OCI-LY7 (cell line): ENCODE data around the gene PALLD. TPM values are rescaled to one million over a fixed set of nuclear protein-coding genes. Genes with fewer than 3 reads are reported as not detected.

Experiments used
- BruUV-seq: library from RNA; stranded (reverse); fragments of 400-500 nt; replicated peaks from 2 replicates; lab custom pipeline; 2021; lab: Mats Ljungman, UMichigan
- CTCF ChIA-PET: fragments of 300-600 bp; sonication (Branson Sonifier 250); formaldehyde crosslinking; loops from one replicate; lab custom pipeline; 2022; ENCODE audit warnings: antibody characterized with exemption; ENCODE audit not compliant: unreplicated experiment; lab: Charles Lee
- POLR2A ChIA-PET: fragments of 300-600 bp; sonication (Branson Sonifier 250); formaldehyde crosslinking; loops from one replicate; lab custom pipeline; 2022; ENCODE audit warnings: antibody characterized with exemption; lab: Charles Lee
- DNase-seq: peaks from one replicate; pipeline ENCODE4 v3.0.0-alpha.2; 2015; ENCODE audit warnings: low spot score
- H2AFZ ChIP-seq: fragments of 200-600 bp; sonication (generic), shearing (Covaris generic); 2 replicates; pipeline ENCODE4 v1.6.1; 2014; ENCODE audit warnings: mild to moderate bottlenecking, antibody characterized with exemption, low read length, moderate library complexity
- H3K27ac ChIP-seq: fragments of 200-600 bp; sonication (generic); 2 replicates; pipeline ENCODE4 v1.5.1; 2014; ENCODE audit warnings: mixed run types, low read depth, mild to moderate bottlenecking, moderate library complexity, low read length, inconsistent platforms; ENCODE audit not compliant: poor library complexity, severe bottlenecking
- H3K36me3 ChIP-seq: fragments of 200-600 bp; sonication (generic); 2 replicates; pipeline ENCODE4 v1.6.1; 2014; ENCODE audit warnings: mild to moderate bottlenecking, antibody characterized with exemption, low read length, moderate library complexity, mixed read lengths; ENCODE audit not compliant: insufficient read depth
- H3K4me1 ChIP-seq: fragments of 200-600 bp; sonication (generic); 2 replicates; pipeline ENCODE4 v1.5.1; 2014; ENCODE audit warnings: mild to moderate bottlenecking, low read length; ENCODE audit not compliant: insufficient read depth, poor library complexity, severe bottlenecking
- H3K4me2 ChIP-seq: fragments of 200-600 bp; sonication (generic); 2 replicates; pipeline ENCODE4 v1.6.1; 2014; ENCODE audit warnings: mild to moderate bottlenecking, low read length
- H3K4me3 ChIP-seq: fragments of 200-600 bp; sonication (generic); 2 replicates; pipeline ENCODE4 v1.5.1; 2014; ENCODE audit warnings: mild to moderate bottlenecking, low read depth, low read length; ENCODE audit not compliant: poor library complexity, severe bottlenecking
- H3K79me2 ChIP-seq: fragments of 200-600 bp; sonication (generic); 2 replicates; pipeline ENCODE4 v1.6.1; 2016; ENCODE audit warnings: low read depth, mild to moderate bottlenecking, low read length, moderate library complexity, mixed read lengths; ENCODE audit not compliant: insufficient read depth
- H3K9me2 ChIP-seq: fragments of 200-600 bp; sonication (generic); 2 replicates; pipeline ENCODE4 v1.6.1; 2016; ENCODE audit warnings: mild to moderate bottlenecking, low read length, mixed read lengths; ENCODE audit not compliant: insufficient read depth
- H3K9me3 ChIP-seq: fragments of 200-600 bp; sonication (generic); 2 replicates; pipeline ENCODE4 v1.6.1; 2014; ENCODE audit warnings: mild to moderate bottlenecking, mixed run types, low read length, mixed read lengths
- H4K20me1 ChIP-seq: fragments of 200-600 bp; sonication (generic); 2 replicates; pipeline ENCODE4 v1.6.1; 2014; ENCODE audit warnings: mild to moderate bottlenecking, antibody characterized with exemption, low read length, moderate library complexity, mixed read lengths; ENCODE audit not compliant: insufficient read depth
- CTCF ChIP-seq: fragments of 200-600 bp; sonication (generic); conservative IDR thresholded peaks from 2 replicates; pipeline ENCODE4 v1.5.1; 2014; ENCODE audit warnings: mild to moderate bottlenecking, antibody characterized with exemption, low read length, moderate library complexity, mixed read lengths
- EZH2phosphoT487 ChIP-seq: fragments of 200-600 bp; sonication (generic); IDR thresholded peaks from 2 replicates; pipeline ENCODE4 v1.6.1; 2018; ENCODE audit warnings: low read depth, borderline replicate concordance, mild to moderate bottlenecking, mixed run types, antibody characterized with exemption, low read length, moderate library complexity, mixed read lengths
- intact Hi-C: fragments of 100-400 bp; cut with micrococcal nuclease; formaldehyde crosslinking; loops from one replicate; pipeline ENCODE4 v1.10.0; 2022; ENCODE audit not compliant: unreplicated experiment
- total RNA-seq, 2 experiments: library from RNA; depleted of rRNA in 1 of 2; stranded (reverse); fragments of >200 nt in 1 of 2; shearing (Covaris generic) in 1 of 2; gene quantifications; 2 replicates each; pipeline ENCODE4 v1.2.3, GENCODE V29; 2014 to 2022

Gene PALLD
- total RNA-seq, 2 experiments from 2014 or later: 0.73 to 2.8 TPM

GRCh38 chr4:168560184-168561180 lies 63.6 kb downstream of the PALLD start:
- Histone ChIP-seq H4K20me1 (no peaks in the 10 kb centered on the region), H3K4me1 (no peaks in the 10 kb centered on the region), H3K9me2 (no peaks in the 10 kb centered on the region), H3K27ac (no peak overlapping the region), H3K79me2 (no peaks in the 10 kb centered on the region), H3K4me3 (no peak overlapping the region), H3K36me3 (no peaks in the 10 kb centered on the region), H2AFZ (no peak overlapping the region), H3K9me3 (no peaks in the 10 kb centered on the region), H3K4me2 (no peak overlapping the region)
- no peak for DNase-seq
- TF ChIP-seq CTCF (no peak), EZH2phosphoT487 (no peak)
- ChIA-PET CTCF (no interaction called here), POLR2A (interaction anchor here (0.7 kb wide), 1 partner anchor 145 kb away, joined by 3 read pairs; no protein-coding TSS in a partner anchor)
- intact Hi-C loops: no loop called here
- BruUV-seq: no TSS peak

GRCh38 chr4:168562041-168562571 lies 65.3 kb downstream of the PALLD start:
- Histone ChIP-seq H3K79me2 (no peaks in the 10 kb centered on the region), H3K4me2 (no peak overlapping the region), H3K36me3 (no peaks in the 10 kb centered on the region), H3K4me3 (no peak overlapping the region), H2AFZ (no peak overlapping the region), H3K4me1 (no peaks in the 10 kb centered on the region), H3K27ac (no peak overlapping the region), H3K9me2 (no peaks in the 10 kb centered on the region), H3K9me3 (no peaks in the 10 kb centered on the region), H4K20me1 (no peaks in the 10 kb centered on the region)
- POLR2A ChIA-PET: no interaction called here
- intact Hi-C loops: no loop called here
- no TSS peak for BruUV-seq
- no peak for DNase-seq
- CTCF ChIA-PET: no interaction called here
- TF ChIP-seq CTCF: no peak
- TF ChIP-seq EZH2phosphoT487: no peak

GRCh38 chr4:168564023-168564422 lies 67.2 kb downstream of the PALLD start:
- POLR2A ChIA-PET: no interaction called here
- H3K36me3 ChIP-seq: no peaks in the 10 kb centered on the region
- H3K4me3 ChIP-seq: no peak overlapping the region
- no peaks in the 10 kb centered on the region for H3K79me2 ChIP-seq
- intact Hi-C loops: no loop called here
- TF ChIP-seq CTCF: no peak
- no peak for TF ChIP-seq EZH2phosphoT487
- no peak overlapping the region for H3K4me2 ChIP-seq
- no peaks in the 10 kb centered on the region for H3K9me2 ChIP-seq
- CTCF ChIA-PET: no interaction called here
- no peaks in the 10 kb centered on the region for H3K9me3 ChIP-seq
- DNase-seq: no peak
- BruUV-seq: no TSS peak
- no peak overlapping the region for H2AFZ ChIP-seq
- H3K4me1 ChIP-seq: no peaks in the 10 kb centered on the region
- H4K20me1 ChIP-seq: no peaks in the 10 kb centered on the region
- no peak overlapping the region for H3K27ac ChIP-seq
